Measurements from ENCODE around the gene TTLL12.
A peak's percentile ranks its signal among the peaks of the same experiment; 100 is the strongest.

Gene TTLL12

GRCh38 chr22:43118953-43119458, 67.9 kb downstream of the TTLL12 start:
- Histone ChIP-seq H3K4me1 (0 out of 2 replicates have a peak, but pooled peaks cover 2% of the 10 kb centered on the region), H3K9me3 (no peaks in the 10 kb centered on the region), H3K4me3 (ENCODE audit: low read depth, low read length) (no peak overlapping the region), H3K27me3 (no peaks in the 10 kb centered on the region; the same call in 1 of the 2 replicates), H3K36me3 (no peaks in the 10 kb centered on the region)
- TF ChIP-seq CTCF (IDR thresholded peaks at IDR 0.05; ENCODE audit: low read depth, low read length) = no peak
- DNase-seq = peak; percentile 75

- no peak for DNase-seq
Measured at GRCh38 chr22:43118024-43118849, 68.7 kb downstream of the TTLL12 start.

GRCh38 chr22:43116932-43117331, 70.0 kb downstream of the TTLL12 start:
- Histone ChIP-seq H3K9me3 (no peaks in the 10 kb centered on the region), H3K4me1 (0 out of 2 replicates have a peak, but pooled peaks cover 2% of the 10 kb centered on the region), H3K36me3 (no peaks in the 10 kb centered on the region), H3K4me3 (ENCODE audit: low read depth, low read length) (no peak overlapping the region), H3K27me3 (peaks cover under 1% of the 10 kb centered on the region)
- TF ChIP-seq CTCF (IDR thresholded peaks at IDR 0.05; ENCODE audit: low read depth, low read length) = no peak
- DNase-seq = no peak

More at GRCh38 chr22:43118024-43118849, 68.7 kb downstream of the TTLL12 start:
- no peak for TF ChIP-seq CTCF (IDR thresholded peaks at IDR 0.05; ENCODE audit: low read depth, low read length)
- Histone ChIP-seq H3K9me3 (no peaks in the 10 kb centered on the region), H3K36me3 (no peaks in the 10 kb centered on the region), H3K4me1 (0 out of 2 replicates have a peak, but pooled peaks cover 2% of the 10 kb centered on the region), H3K4me3 (ENCODE audit: low read depth, low read length) (no peak overlapping the region), H3K27me3 (no peaks in the 10 kb centered on the region; the same call in 1 of the 2 replicates)

All from BE2C (cell line).